Stimulated activated naive CD8-positive, alpha-beta T cell treated with anti-CD3 and anti-CD28 coated beads, Interleukin-15, Interleukin-2, amounts not matched to agents 100 ng/mL and 50 ng/mL, for 24 hours (primary cell): ENCODE results near the gene SNTB2.

Experiments
- H3K27ac Mint-ChIP-seq: one replicate; pipeline ENCODE4 v1.8.0; 2021; ENCODE audit warnings: mild to moderate bottlenecking, mixed read lengths
- H3K27me3 Mint-ChIP-seq: one replicate; pipeline ENCODE4 v1.8.0; 2021; ENCODE audit warnings: mixed read lengths
- H3K36me3 Mint-ChIP-seq: one replicate; pipeline ENCODE4 v1.8.0; 2021; ENCODE audit warnings: low read depth, mixed read lengths
- H3K4me1 Mint-ChIP-seq: one replicate; pipeline ENCODE4 v1.8.0; 2021; ENCODE audit warnings: low read depth, mixed read lengths
- H3K4me3 Mint-ChIP-seq: one replicate; pipeline ENCODE4 v1.8.0; 2021; ENCODE audit warnings: mild to moderate bottlenecking, mixed read lengths
- H3K9me3 Mint-ChIP-seq: one replicate; pipeline ENCODE4 v1.8.0; 2021; ENCODE audit warnings: mixed read lengths

Gene SNTB2

DNA sequence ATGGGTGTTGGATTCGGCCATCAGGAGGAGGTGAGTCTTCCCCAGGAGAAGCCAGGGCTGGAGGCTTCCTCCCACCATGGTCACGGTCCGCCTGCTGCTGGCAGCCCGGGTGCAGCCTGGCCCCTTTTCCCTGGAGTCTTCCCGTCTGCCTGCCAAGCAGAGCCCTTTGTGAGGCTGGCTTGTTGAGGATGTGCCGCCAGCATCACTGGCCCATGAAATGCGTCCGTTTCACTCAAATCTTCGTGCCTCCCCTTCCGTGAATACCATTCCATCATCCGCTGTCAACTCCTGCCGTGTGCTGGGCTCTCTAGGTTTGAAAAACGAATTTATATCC is 133.7 kb downstream of the SNTB2 start:
- no peaks in the 10 kb centered on the region for H3K27me3 Mint-ChIP-seq
- no peak overlapping the region for H3K27ac Mint-ChIP-seq
- H3K4me3 Mint-ChIP-seq = no peak overlapping the region
- peaks cover 2% of the 10 kb centered on the region for H3K4me1 Mint-ChIP-seq
- no peaks in the 10 kb centered on the region for H3K9me3 Mint-ChIP-seq
- H3K36me3 Mint-ChIP-seq = peaks cover 61% of the 10 kb centered on the region

DNA sequence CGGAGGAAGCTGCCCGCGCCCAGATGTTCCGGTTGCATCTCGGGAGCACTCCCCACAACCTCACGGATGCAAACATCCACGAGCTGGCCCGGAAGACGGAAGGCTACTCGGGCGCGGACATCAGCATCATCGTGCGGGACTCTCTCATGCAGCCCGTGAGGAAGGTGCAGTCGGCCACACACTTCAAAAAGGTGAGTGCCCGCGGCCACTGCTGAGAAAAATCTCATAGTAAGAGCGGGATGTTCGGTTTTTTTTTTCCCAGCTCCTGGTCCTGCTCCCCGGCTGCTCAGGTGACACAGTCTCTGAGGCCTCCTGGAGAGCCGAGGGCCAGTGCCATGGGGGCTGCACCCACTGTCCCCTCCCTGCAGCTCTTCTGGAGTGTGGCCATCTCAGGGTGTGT is 134.1 kb downstream of the SNTB2 start:
- Mint-ChIP-seq H3K27ac (no peak overlapping the region), H3K9me3 (no peaks in the 10 kb centered on the region), H3K27me3 (no peaks in the 10 kb centered on the region), H3K4me1 (peaks cover 6% of the 10 kb centered on the region), H3K4me3 (no peak overlapping the region), H3K36me3 (peaks cover 61% of the 10 kb centered on the region)

DNA sequence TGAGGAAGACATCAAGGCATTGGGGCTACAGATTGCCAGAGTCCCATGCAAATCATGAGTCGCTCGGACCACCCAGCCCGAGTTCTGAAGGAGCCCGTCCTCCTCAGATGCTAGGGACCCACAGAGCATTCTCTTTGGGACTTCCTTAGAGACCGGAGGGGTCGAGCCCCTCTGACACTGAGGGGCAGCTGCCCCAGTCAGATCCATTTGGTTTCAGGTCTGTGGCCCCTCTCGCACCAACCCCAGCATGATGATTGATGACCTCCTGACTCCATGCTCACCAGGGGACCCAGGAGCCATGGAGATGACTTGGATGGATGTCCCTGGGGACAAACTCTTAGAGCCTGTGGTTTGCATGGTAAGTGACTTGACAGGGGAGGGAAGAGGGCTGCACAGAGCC is 135.4 kb downstream of the SNTB2 start:
- H3K36me3 Mint-ChIP-seq = peaks cover 65% of the 10 kb centered on the region

GRCh38 chr16:69323415-69323814 is 136.5 kb downstream of the SNTB2 start:
- no peak overlapping the region for H3K4me3 Mint-ChIP-seq
- no peaks in the 10 kb centered on the region for H3K9me3 Mint-ChIP-seq
- H3K27me3 Mint-ChIP-seq = no peaks in the 10 kb centered on the region
- peaks cover 70% of the 10 kb centered on the region for H3K36me3 Mint-ChIP-seq
- H3K4me1 Mint-ChIP-seq = peaks cover 29% of the 10 kb centered on the region
- H3K27ac Mint-ChIP-seq = no peak overlapping the region

More for the DNA sequence above, 135.4 kb downstream of the SNTB2 start:
- Mint-ChIP-seq H3K4me3 (no peak overlapping the region), H3K27me3 (no peaks in the 10 kb centered on the region), H3K4me1 (peaks cover 18% of the 10 kb centered on the region), H3K9me3 (no peaks in the 10 kb centered on the region), H3K27ac (no peak overlapping the region)

GRCh38 chr16:69324013-69324531 is 137.1 kb downstream of the SNTB2 start:
- H3K4me3 Mint-ChIP-seq = no peak overlapping the region

GRCh38 chr16:69324585-69325253 is 137.8 kb downstream of the SNTB2 start:
- Mint-ChIP-seq H3K36me3 (peaks cover 70% of the 10 kb centered on the region), H3K4me1 (peaks cover 40% of the 10 kb centered on the region), H3K4me3 (peak overlapping the region; percentile 4), H3K9me3 (no peaks in the 10 kb centered on the region), H3K27me3 (no peaks in the 10 kb centered on the region), H3K27ac (no peak overlapping the region)

More at GRCh38 chr16:69324013-69324531, 137.1 kb downstream of the SNTB2 start:
- no peaks in the 10 kb centered on the region for H3K9me3 Mint-ChIP-seq
- H3K36me3 Mint-ChIP-seq = peaks cover 71% of the 10 kb centered on the region
- H3K27me3 Mint-ChIP-seq = no peaks in the 10 kb centered on the region
- H3K27ac Mint-ChIP-seq = no peak overlapping the region
- H3K4me1 Mint-ChIP-seq = peaks cover 35% of the 10 kb centered on the region

- Mint-ChIP-seq H3K27me3 (no peaks in the 10 kb centered on the region), H3K4me1 (peaks cover 40% of the 10 kb centered on the region), H3K4me3 (peak overlapping the region; percentile 90), H3K9me3 (no peaks in the 10 kb centered on the region), H3K36me3 (peaks cover 65% of the 10 kb centered on the region), H3K27ac (peak overlapping the region; percentile 57)
Observed at GRCh38 chr16:69325784-69326171, 138.8 kb downstream of the SNTB2 start.

DNA sequence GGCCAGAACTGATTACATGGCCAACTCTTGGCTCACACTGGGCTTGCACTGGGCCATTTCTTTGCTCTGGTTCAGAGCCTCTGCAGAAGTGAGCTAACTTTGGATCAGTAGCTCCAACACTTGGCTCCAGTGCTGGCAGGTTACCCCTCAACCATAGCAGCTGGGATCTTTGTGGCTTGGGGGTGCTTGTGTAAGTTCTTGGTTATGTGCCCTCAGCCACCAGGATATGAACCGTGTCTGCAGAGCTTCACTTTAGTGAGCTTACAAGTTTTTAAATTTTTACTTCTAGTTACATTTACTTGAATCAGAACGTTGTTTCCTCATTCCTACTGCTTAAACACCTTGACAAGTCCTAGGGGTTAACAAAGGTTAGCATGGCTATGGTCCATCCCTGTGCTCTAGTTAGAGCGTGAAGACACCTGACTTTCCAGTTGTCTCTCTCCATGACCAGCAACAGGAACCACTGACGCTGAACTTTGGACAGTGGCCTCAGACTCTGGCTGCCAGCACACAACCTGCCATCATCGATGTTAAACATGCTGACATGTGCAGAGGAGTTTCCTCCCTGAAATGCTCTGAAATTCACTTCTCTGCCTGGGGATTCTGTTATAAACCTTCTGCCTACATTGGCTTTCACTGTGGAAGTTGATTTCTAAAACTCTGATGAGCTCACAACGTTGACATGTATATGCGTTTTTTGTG is 139.4 kb downstream of the SNTB2 start:
- H3K36me3 Mint-ChIP-seq = peaks cover 60% of the 10 kb centered on the region
- H3K9me3 Mint-ChIP-seq = no peaks in the 10 kb centered on the region
- H3K27me3 Mint-ChIP-seq = no peaks in the 10 kb centered on the region
- peaks cover 40% of the 10 kb centered on the region for H3K4me1 Mint-ChIP-seq
- peak overlapping the region; percentile 90 for H3K4me3 Mint-ChIP-seq
- peak overlapping the region; percentile 69 for H3K27ac Mint-ChIP-seq

- H3K27ac Mint-ChIP-seq = no peak overlapping the region
- H3K4me1 Mint-ChIP-seq = peaks cover 44% of the 10 kb centered on the region
- H3K9me3 Mint-ChIP-seq = no peaks in the 10 kb centered on the region
- peaks cover 55% of the 10 kb centered on the region for H3K36me3 Mint-ChIP-seq
- H3K27me3 Mint-ChIP-seq = no peaks in the 10 kb centered on the region
- peak overlapping the region; percentile 90 for H3K4me3 Mint-ChIP-seq
Observed at GRCh38 chr16:69327585-69328310, 140.8 kb downstream of the SNTB2 start.

GRCh38 chr16:69328854-69329316 is 141.9 kb downstream of the SNTB2 start:
- H3K36me3 Mint-ChIP-seq = peaks cover 59% of the 10 kb centered on the region
- H3K4me3 Mint-ChIP-seq = peak overlapping the region; percentile 90
- H3K9me3 Mint-ChIP-seq = no peaks in the 10 kb centered on the region
- peak overlapping the region; percentile 75 for H3K27ac Mint-ChIP-seq
- peaks cover 45% of the 10 kb centered on the region for H3K4me1 Mint-ChIP-seq
- H3K27me3 Mint-ChIP-seq = no peaks in the 10 kb centered on the region

DNA sequence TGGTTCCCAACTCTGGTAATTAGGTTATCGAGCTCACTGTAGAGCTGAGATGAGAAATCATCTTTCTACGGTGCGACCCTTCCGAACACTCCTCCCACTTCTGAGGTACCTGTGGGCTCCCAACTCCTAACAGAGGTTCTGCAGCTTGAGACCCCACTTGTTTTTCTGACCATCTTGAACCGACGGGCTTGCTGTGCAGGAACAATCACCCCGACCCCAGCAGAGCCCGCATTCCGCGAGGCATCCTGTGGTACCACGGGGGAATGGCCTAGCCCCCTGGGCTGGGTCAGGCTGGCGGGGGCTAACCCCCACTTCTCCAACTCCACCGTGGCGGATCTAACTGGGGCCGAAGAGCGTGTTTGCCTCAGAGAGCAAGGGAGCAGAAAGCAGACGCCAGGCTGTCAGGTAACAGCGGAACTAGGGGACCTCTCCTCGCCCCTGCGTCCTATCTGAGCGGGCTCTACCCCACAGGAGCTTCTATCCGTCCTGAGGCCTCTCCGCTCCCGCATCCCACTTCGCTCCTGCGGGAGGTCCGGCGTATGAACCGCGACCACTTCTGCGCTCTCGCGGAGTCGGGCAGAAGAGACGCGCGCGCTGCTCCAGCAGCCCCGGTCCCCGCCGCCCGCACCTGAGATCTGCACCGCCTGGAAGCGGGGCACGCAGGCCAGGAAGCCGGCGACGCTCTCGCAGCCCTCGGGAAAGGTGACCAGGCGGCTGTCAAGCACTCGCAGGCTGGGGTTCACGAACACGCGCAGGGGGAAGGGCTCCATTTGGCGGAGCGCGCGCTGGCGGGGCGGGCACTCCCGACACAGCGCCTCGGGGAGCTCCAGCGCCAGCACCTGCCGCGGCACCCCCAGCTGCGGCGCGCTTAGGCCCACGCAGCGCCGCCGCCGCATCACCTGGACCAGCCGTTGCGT is 142.7 kb downstream of the SNTB2 start:
- H3K27ac Mint-ChIP-seq = peak overlapping the region; percentile 75
- H3K36me3 Mint-ChIP-seq = peaks cover 62% of the 10 kb centered on the region
- no peaks in the 10 kb centered on the region for H3K27me3 Mint-ChIP-seq
- H3K9me3 Mint-ChIP-seq = no peaks in the 10 kb centered on the region
- peak overlapping the region; percentile 90 for H3K4me3 Mint-ChIP-seq
- H3K4me1 Mint-ChIP-seq = peaks cover 45% of the 10 kb centered on the region

GRCh38 chr16:69330286-69331109 is 143.5 kb downstream of the SNTB2 start, which contains the start of gene PDF:
Gene PDF, minus strand, starts transcription at chr16:69330588. Its CDS starts 18 bp downstream, at chr16:69330570.
- Mint-ChIP-seq H3K36me3 (peaks cover 62% of the 10 kb centered on the region), H3K9me3 (no peaks in the 10 kb centered on the region), H3K4me1 (peaks cover 45% of the 10 kb centered on the region), H3K4me3 (peak within 1 kb of the TSS; percentile 90), H3K27me3 (no peaks in the 10 kb centered on the region), H3K27ac (peak within 1 kb of the TSS; percentile 91)

- H3K27me3 Mint-ChIP-seq = no peaks in the 10 kb centered on the region
- H3K4me1 Mint-ChIP-seq = peaks cover 27% of the 10 kb centered on the region
- H3K36me3 Mint-ChIP-seq = peaks cover 43% of the 10 kb centered on the region
- no peak overlapping the region for H3K4me3 Mint-ChIP-seq
- no peak overlapping the region for H3K27ac Mint-ChIP-seq
- H3K9me3 Mint-ChIP-seq = no peaks in the 10 kb centered on the region
Observed at GRCh38 chr16:69334696-69335095, 147.7 kb downstream of the SNTB2 start.
